Smooth muscle cell of the pulmonary artery (primary cell): ENCODE data around the gene SORD. TPM values are rescaled to one million over a fixed set of nuclear protein-coding genes. Genes with fewer than 3 reads are reported as not detected.

ENCODE experiments used
- total RNA-seq: library from RNA; depleted of rRNA; stranded (reverse); fragments of >200 nt; gene quantifications from 2 replicates; pipeline ENCODE4 v1.2.3, GENCODE V29; 2014

SORD gene
- 13.9 and 20.3 TPM in 2 replicates for total RNA-seq

DNA sequence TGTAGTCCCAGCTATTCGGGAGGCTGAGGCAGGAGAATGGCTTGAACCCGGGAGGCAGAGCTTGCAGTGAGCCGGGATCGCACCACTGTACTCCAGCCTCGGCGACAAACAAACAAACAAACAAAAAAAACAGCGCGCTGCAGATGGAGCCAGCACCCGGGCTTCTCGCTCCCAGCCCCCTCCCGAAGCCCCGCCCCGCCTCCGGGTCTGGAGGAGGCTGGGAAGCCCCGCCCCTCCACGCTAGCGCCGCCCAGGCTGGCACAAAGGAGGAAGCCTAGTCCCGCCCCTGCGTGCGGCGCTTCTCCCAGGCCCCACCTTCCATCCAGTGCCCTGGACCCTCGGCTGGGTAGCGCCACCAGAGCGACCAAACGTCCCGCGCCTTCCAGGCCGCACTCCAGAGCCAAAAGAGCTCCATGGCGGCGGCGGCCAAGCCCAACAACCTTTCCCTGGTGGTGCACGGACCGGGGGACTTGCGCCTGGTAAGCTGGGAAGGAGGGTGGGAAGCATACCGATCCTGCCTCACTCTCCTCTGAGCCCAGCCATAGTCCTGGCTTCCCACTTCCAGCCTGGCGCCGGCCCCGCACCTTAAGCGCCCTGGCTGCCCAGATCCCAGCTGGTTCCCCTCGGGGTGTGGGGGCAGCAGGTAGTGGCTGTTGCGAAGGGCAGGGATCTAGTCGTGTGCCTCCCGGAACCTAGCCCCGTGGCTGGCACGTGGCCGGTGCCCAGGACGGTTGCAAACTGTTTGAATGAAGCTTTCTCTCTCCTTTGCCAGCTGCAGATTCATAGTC, at the start of gene SORD:
SORD (plus strand) TSS at position 325 of the 788 bp plus-strand sequence; CDS start at position 414, 89 bp downstream.

DNA sequence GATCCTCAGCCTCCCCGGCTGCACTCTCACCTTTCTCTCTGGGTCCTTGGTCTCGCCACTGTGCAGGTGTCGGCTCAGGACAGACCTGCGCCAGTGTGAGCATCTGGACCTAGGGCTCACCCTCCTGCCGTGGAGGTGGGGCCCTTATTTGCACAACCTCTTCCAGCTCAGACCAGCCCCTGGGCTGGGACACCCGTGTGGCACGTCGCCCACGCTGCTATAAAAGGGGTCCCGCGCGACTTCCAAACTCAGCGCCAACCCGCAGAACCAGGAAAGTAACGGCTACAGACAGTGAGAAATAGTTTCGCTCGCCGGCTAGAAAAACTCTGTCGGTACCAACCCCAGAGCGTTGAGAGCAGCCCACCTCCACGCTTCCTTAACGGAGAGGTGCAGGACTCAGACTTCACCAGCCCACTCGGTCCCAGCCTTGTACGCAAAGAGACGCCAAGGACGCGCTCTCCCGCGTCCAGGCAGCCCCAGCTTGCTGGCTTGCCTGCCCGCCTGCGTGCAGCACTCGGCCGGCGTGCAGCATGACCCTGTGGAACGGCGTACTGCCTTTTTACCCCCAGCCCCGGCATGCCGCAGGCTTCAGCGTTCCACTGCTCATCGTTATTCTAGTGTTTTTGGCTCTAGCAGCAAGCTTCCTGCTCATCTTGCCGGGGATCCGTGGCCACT, 91.2 kb downstream of the SORD start, which contains the start of the genes DUOX2 and DUOXA2:
DUOX2 (minus strand) TSS at position 97 of the 675 bp plus-strand sequence. CDS start 761 bp downstream, outside the sequence.
DUOXA2 (plus strand) TSS at position 251 of the 675 bp plus-strand sequence; CDS start at position 531, 280 bp downstream.

Other genes with a start within 250 kb of the SORD start
- gene TERB2, start 66.5 kb upstream of the SORD start, total RNA-seq: not detected in 2 replicates
- gene DUOX2, start 91.0 kb downstream of the SORD start, total RNA-seq: 0.03 TPM in 1 of 2 replicates, not detected in the other
- not detected in 2 replicates for gene DUOXA2, start 91.1 kb downstream of the SORD start, total RNA-seq
- gene DUOXA1, start 106.7 kb downstream of the SORD start, total RNA-seq: 0.07 TPM in 1 of 2 replicates, not detected in the other
- 0.13 TPM in 1 of 2 replicates, not detected in the other for gene DUOX1, start 106.8 kb downstream of the SORD start, total RNA-seq
- 0.63 and 1.8 TPM in 2 replicates for gene SHF, start 164.8 kb downstream of the SORD start, total RNA-seq
- gene SLC28A2, start 229.0 kb downstream of the SORD start, total RNA-seq: not detected in 2 replicates